NCI-H82 treated with DMSO at 0.1 percent for 48 hours (cell line): ENCODE measurements around the gene NTNG2.

Source experiments
- DNase-seq: peaks from one replicate; lab custom pipeline; 2025; ENCODE audit not compliant: unreplicated experiment; lab: John Stamatoyannopoulos, UW

The NTNG2 gene

GRCh38 chr9:132200706-132201105 is 38.8 kb downstream of the NTNG2 start:
- no peak for DNase-seq

GRCh38 chr9:132201139-132201538 is 39.3 kb downstream of the NTNG2 start:
- no peak for DNase-seq

- no peak for DNase-seq
Observed at GRCh38 chr9:132201780-132202703, 40.2 kb downstream of the NTNG2 start.

- no peak for DNase-seq
Observed at GRCh38 chr9:132204883-132205282, 43.0 kb downstream of the NTNG2 start.

GRCh38 chr9:132207215-132207614 is 45.4 kb downstream of the NTNG2 start:
- DNase-seq, result no peak

- no peak for DNase-seq
Observed at GRCh38 chr9:132207839-132208615, 46.2 kb downstream of the NTNG2 start.

GRCh38 chr9:132209228-132209627 is 47.4 kb downstream of the NTNG2 start:
- no peak for DNase-seq

- no peak for DNase-seq
Observed at GRCh38 chr9:132210472-132211145, 48.8 kb downstream of the NTNG2 start.

- no peak for DNase-seq
Observed at GRCh38 chr9:132211570-132211969, 49.7 kb downstream of the NTNG2 start.

GRCh38 chr9:132214027-132214622 is 52.3 kb downstream of the NTNG2 start:
- DNase-seq, result no peak

- no peak for DNase-seq
Observed at GRCh38 chr9:132216861-132217619, 55.2 kb downstream of the NTNG2 start.

GRCh38 chr9:132218208-132218607 is 56.4 kb downstream of the NTNG2 start:
- DNase-seq, result no peak

- peak; percentile 9 for DNase-seq
Observed at GRCh38 chr9:132221941-132222340, 60.1 kb downstream of the NTNG2 start.

GRCh38 chr9:132224645-132225044 is 62.8 kb downstream of the NTNG2 start:
- no peak for DNase-seq

- no peak for DNase-seq
Observed at GRCh38 chr9:132226571-132227430, 64.9 kb downstream of the NTNG2 start.

- DNase-seq, result no peak
Observed at GRCh38 chr9:132228062-132228461, 66.2 kb downstream of the NTNG2 start.

- peak; percentile 35 for DNase-seq
Observed at GRCh38 chr9:132230605-132231004, 68.7 kb downstream of the NTNG2 start.

GRCh38 chr9:132231019-132231701 is 69.3 kb downstream of the NTNG2 start:
- DNase-seq, result peak; percentile 10

GRCh38 chr9:132232522-132232921 is 70.7 kb downstream of the NTNG2 start:
- DNase-seq, result no peak
